ENCODE measurements around the gene PYGO1.
"Not testable (repeated sequence)": the region's sequence is repeated elsewhere in the genome, so short reads cannot be mapped to it uniquely, and the experiment has no call there.

GRCh38 chr15:55488952-55489600 is 99.1 kb downstream of the PYGO1 start:
- TF ChIP-seq CTCF (IDR thresholded peaks at IDR 0.05); POLR2A (IDR thresholded peaks at IDR 0.05); POLR2AphosphoS5 (IDR thresholded peaks at IDR 0.05; ENCODE audit: insufficient read depth in 1 of 2, low read depth in 1 of 2): not testable (repeated sequence)
